WTC11 (cell line): Measurements from ENCODE around the gene CPB2.

ENCODE experiments used
- ATF1 ChIP-seq: sonication (generic); formaldehyde crosslinking; IDR thresholded peaks from 2 replicates; pipeline ENCODE4 v1.8.1; 2023; ENCODE audit warnings: mild to moderate bottlenecking, moderate library complexity, missing genetic modification reagents
- CTCF ChIP-seq: fragments of 200-600 bp; IDR thresholded peaks from 2 replicates; pipeline ENCODE4 v1.8.0; 2022; ENCODE audit warnings: antibody characterized with exemption
- NFYB ChIP-seq: sonication (generic); formaldehyde crosslinking; conservative IDR thresholded peaks from 2 replicates; pipeline ENCODE4 v1.8.0; 2022; ENCODE audit warnings: low read depth, missing genetic modification reagents
- ZMAT4 ChIP-seq: fragments of 250-450 bp; sonication (Bioruptor Pico); IDR thresholded peaks from 2 replicates; pipeline ENCODE4 v1.9.0; 2021; ENCODE audit warnings: mild to moderate bottlenecking
- ZNF232 ChIP-seq: sonication (generic); formaldehyde crosslinking; IDR thresholded peaks from 2 replicates; pipeline ENCODE4 v1.8.0; 2022; ENCODE audit warnings: mild to moderate bottlenecking, missing genetic modification reagents

DNA sequence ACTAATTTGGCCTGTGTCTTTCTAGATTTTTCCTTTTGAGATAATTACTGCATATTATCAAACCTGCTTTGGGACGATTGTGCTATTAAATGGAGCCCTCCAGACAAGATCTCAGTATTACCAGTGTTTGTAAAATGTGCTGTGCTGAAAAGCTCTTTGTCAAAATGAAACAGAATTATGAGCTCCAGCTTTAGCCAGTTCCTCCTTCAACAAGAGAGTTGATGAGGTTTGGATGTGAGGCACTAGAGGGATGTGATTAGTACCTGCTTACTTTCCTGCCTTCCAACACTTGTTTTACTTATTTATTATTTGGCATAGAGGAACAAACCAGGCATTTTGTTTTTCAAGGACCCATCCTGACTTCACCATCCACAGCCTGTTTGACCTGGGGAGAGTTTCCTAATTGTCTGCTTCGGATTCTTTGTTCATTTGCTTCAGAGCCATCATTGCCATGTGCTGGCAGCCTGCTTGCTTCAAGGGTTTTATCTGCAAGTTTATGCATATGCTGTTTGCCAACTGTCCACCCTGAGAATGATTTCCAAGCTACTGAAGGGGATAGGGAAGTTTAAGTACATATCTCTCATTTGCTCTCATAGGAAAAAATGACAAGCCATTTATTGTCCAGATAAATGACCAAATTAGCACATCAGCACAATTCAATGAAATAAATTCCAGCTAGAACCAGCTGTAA is 32.9 kb upstream of the CPB2 start:
- TF ChIP-seq ZMAT4 (CRISPR knock-in tag) (no peak), CTCF (no peak), NFYB (no peak), ATF1 (CRISPR knock-in tag) (no peak), ZNF232 (no peak)
